GM19239 (cell line): Measurements from ENCODE around the gene KRTAP5-3.

ENCODE experiments used
- DNase-seq: peaks from one replicate; pipeline ENCODE4 v3.0.0; 2011; ENCODE audit warnings: low spot score; ENCODE audit not compliant: insufficient read length
- FAIRE-seq: peaks from 2 replicates; lab custom pipeline; 2011; peaks lifted over from hg19 to GRCh38; lab: Jason Lieb, UNC

KRTAP5-3 gene

GRCh38 chr11:1567721-1568100 is 40.6 kb downstream of the KRTAP5-3 start:
- DNase-seq: no peak
- no peak for FAIRE-seq

- no peak for DNase-seq
- FAIRE-seq: no peak
These were observed 41.1 kb downstream of the KRTAP5-3 start for GRCh38 chr11:1567052-1567720.

GRCh38 chr11:1566381-1567051 is 41.7 kb downstream of the KRTAP5-3 start:
- FAIRE-seq (no peak), DNase-seq (no peak)

GRCh38 chr11:1565904-1566247 is 42.4 kb downstream of the KRTAP5-3 start:
- no peak for FAIRE-seq
- no peak for DNase-seq

- no peak for DNase-seq
- no peak for FAIRE-seq
These were observed 42.9 kb downstream of the KRTAP5-3 start for GRCh38 chr11:1565173-1565903.

GRCh38 chr11:1564535-1565172 is 43.6 kb downstream of the KRTAP5-3 start:
- FAIRE-seq (no peak), DNase-seq (no peak)

- DNase-seq (no peak), FAIRE-seq (no peak)
These were observed 44.3 kb downstream of the KRTAP5-3 start for GRCh38 chr11:1563697-1564534.

- DNase-seq (no peak), FAIRE-seq (no peak)
These were observed 45.1 kb downstream of the KRTAP5-3 start for GRCh38 chr11:1563149-1563638.

GRCh38 chr11:1562469-1563148 is 45.7 kb downstream of the KRTAP5-3 start:
- no peak for DNase-seq
- no peak for FAIRE-seq

- FAIRE-seq (no peak), DNase-seq (no peak)
These were observed 46.3 kb downstream of the KRTAP5-3 start for GRCh38 chr11:1561955-1562354.

- FAIRE-seq (no peak), DNase-seq (no peak)
These were observed 47.0 kb downstream of the KRTAP5-3 start for GRCh38 chr11:1561266-1561665.

GRCh38 chr11:1560649-1561251 is 47.5 kb downstream of the KRTAP5-3 start:
- FAIRE-seq: no peak

GRCh38 chr11:1560002-1560648 is 48.1 kb downstream of the KRTAP5-3 start:
- DNase-seq (no peak), FAIRE-seq (no peak)

More at GRCh38 chr11:1560649-1561251, 47.5 kb downstream of the KRTAP5-3 start:
- DNase-seq: no peak

- no peak for DNase-seq
- FAIRE-seq: no peak
These were observed 48.9 kb downstream of the KRTAP5-3 start for GRCh38 chr11:1559111-1559951.

GRCh38 chr11:1558775-1559110 is 49.5 kb downstream of the KRTAP5-3 start:
- no peak for FAIRE-seq

GRCh38 chr11:1557904-1558774 is 50.1 kb downstream of the KRTAP5-3 start:
- no peak for DNase-seq
- no peak for FAIRE-seq

More at GRCh38 chr11:1558775-1559110, 49.5 kb downstream of the KRTAP5-3 start:
- no peak for DNase-seq
